GM18519 (cell line): ENCODE data around the gene ACSBG1.

Experiments
- ATAC-seq: cut with Tn5 transposase; IDR thresholded peaks from one replicate; pipeline ENCODE4 v1.9.1; 2021; ENCODE audit warnings: mild to moderate bottlenecking, moderate library complexity; ENCODE audit not compliant: unreplicated experiment, low FRiP score

ACSBG1 gene

DNA sequence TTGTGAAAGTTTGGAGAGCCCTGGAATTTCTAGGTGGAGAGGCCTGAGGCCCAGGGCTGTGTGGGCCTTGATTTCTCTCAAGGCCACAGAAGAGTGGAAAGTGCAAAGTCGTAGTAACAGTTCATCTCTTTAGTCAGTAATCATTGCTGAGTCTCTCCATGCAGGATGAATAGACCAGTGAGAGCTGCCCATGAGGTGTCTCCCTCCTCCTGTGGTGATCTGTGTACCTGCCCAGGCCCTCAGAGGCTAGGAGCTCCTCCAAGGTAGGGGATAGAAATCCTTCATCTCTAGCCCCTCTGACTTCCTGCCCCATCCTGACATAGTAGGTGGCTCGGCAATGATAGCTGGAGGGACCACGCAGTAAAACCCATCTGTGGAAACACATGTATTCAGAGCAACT, 92.0 kb downstream of the ACSBG1 start:
- no peak for ATAC-seq

DNA sequence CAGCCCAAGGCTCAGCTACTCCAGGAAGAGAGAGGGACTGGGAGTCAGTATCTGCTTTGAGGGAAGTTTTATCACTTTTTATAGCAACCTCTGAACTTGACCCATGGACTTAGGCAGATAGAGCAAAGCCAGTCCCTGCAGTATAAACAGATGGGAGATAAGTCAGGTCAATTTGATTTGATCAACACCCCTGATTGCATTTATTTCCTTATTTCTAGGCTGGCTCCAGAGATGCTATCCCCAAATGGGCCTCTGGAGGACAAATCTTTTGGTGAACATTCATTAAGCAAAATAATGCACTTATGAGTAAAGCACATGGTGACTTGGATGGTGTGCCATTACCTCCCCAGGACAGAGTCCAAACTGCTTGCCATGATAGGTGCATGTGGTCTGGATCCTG, 94.1 kb downstream of the ACSBG1 start:
- ATAC-seq: no peak

DNA sequence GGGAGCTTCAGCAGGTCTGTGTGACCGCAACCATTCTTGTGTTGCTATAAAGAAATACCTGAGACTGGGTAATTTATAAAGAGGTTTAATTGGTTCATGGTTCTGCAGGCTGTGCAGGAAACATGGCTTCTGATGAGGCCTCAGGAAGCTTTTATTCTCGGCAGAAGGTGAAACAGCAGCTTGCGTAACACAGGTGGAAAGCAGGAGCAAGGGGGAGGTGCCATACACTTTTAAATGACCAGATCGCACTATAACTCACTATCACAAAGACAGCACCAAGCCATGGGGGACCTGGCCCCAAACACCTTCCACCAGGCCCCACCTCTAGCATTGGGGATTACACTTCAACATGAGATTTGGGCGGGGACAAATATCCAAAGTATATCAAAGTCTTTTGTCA, 94.8 kb downstream of the ACSBG1 start:
- ATAC-seq: no peak

DNA sequence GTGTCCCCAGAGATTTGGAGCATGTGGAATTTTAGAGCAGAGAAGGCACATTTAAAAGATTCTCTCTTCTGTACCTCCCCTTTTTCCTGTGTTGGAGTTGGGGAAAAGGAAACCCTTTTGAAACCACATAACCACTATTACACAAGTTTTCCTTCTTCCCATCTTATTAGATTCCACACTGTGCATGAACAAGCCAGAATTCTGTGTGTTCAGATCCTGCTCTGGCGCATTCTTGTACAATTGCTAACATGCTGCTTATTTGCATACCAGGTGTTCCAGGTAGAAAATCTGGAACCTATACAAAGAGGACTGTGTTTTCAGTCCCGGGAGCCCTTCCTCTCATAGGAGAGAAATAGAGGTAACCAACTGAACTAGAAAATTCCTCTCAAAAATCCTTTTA, 100.6 kb downstream of the ACSBG1 start:
- no peak for ATAC-seq

DNA sequence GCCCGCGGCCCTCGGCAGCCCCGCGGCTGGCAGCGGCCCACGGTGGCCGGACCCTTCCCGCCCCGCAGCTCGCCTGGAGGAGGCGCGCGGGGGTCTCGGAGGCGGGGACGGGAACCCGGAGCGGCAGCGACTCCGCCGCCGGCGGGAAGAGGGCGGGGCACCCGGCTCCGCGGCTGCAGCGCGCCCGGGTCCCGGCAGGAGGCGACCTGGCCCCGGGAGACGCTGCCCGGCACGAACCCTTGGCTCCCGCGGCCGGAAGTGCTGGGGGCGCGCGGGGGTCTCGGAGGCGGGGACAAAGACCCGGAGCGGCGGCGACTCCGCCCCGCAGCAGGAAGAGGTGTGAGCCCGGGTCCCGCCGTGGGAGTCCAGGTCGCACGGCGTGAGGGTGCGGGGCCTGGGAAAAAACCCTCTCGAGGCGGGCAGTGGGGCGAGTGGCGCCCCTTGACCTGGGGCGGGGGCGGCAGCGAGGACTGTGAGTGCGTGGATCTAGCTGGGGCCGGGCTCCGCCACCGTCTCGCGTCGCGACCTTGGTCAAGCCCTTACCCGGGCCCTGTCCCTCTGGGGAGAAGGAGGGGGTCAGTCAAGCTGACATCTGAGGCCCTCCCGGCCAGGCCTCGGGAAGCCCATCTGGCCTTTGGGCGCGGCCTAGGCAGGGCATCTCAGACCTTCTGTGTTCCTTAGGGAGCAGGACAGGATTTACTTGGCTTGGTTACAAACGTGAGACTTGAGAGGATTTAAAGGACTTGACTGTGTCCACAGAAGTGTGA, 102.9 kb downstream of the ACSBG1 start, which contains the start of gene CIB2:
CIB2 (minus strand) TSS at position 151 of the 767 bp plus-strand sequence. CDS start 230 bp downstream, outside the sequence.
- peak; percentile 51 for ATAC-seq

DNA sequence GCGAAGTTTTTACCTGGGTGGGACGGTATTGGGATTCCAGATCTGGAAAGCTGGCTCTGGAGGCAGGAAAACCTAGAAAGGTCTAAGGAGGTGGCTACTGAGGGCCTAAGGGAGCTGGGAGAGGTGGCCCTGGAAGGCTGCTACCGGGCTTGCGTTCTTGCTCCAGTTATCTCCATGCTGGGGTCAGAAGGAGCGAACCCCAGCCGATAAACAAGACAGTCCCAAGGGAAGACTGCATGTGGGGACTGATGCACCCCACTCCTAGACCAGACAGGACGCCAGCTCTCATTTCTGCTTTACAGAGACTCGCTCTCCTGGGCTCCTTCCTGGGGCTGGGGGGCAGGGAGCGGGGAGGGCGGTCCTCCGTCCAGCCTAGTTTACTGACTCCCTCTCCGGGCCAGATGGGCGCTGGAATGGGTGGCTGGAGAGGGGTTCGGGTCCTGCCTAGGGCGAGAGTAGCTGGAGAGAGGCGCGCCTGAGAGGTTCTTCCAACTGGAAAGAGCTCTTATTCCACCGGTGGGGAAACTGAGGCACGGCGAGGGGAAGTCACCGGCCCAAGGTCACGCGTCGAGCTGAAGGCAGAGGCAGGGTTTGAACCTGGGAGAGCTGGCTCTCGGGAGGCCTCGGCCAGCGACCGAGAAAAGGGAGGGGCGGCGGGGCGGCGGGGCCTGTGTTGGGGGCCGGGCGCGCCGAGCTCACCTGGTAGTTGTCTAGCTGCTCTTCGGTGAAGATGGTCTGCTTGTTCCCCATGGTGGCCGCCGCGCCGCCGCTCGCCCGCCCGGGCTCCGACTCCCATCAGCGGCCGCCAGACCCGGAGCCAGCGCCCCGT, 103.7 kb downstream of the ACSBG1 start:
- peak; percentile 38 for ATAC-seq

DNA sequence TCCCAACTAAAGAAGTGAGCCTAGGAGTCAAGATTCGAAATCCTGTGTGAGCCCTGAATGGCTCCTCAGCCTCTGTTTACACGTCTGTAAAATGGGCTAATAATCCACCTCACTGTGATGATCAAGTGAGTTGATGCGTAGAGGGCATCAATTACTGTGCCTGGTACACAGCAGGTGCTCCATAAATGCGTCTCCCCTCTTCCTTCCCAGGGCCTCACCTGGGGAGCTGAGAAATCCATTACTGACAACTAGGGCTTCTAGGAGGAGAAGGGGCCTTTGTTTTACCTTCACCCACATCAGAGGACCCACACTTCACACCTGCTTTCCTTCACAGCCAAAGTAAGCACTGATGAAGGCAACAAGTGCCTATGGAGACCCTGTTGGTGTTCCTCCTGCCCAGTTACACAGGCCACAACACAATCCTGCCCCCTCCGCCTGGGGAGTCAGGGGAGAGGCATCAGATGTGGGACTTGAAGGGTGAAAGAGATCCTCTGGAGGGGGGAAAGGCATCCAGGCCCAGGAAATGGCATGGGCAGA, 104.5 kb downstream of the ACSBG1 start:
- ATAC-seq: no peak

DNA sequence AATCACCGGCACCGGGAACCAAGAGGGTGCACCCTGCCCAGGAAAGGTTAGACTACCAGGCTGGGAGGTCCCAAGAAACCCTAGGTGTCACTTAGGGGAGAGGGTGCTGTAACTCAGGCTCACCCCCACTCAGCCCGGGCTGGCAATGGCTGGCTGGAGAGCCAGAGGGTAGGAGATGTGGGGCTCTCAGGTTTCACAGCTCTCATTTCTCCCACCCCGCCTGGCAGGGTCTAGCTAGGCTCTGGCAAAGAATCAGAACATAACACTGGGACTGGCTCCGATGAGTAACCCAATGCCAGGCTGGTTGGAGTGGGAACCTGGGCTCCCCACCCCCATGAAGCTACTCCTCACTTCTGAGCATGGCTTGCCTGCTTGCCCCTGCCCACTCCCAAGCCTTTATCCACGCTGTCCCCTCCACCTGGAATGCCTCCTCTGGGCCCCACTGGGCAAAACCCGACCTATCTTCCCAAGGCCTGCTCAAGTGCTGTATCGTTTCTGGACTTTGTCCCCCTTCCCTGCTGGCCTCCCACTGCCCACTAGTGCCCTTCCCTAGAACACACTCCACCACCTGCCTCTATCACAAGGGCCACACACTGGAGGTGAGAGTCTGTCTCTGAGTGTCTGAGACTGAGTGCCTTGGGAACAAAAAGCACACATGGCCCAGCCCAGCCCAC, 105.2 kb downstream of the ACSBG1 start:
- no peak for ATAC-seq

DNA sequence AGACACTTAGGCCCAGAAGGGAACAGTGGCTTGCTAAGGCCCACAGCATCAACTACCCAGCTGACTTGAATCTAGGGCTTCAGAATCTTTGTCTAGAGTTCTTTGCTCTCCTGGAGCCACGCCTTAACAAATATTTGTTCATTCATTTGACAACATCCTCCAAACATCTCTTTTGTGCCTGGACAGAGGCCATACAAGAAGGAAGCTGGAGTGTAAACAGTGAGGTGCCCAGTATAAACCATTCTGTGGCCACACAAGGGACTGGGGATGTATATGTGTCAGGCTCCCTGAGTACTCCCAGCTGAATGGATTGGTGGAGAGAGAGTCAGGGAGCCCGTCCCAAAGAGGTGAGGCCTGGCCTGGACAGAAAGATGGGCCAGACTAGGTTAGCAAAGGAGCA, 106.5 kb downstream of the ACSBG1 start:
- ATAC-seq: no peak

DNA sequence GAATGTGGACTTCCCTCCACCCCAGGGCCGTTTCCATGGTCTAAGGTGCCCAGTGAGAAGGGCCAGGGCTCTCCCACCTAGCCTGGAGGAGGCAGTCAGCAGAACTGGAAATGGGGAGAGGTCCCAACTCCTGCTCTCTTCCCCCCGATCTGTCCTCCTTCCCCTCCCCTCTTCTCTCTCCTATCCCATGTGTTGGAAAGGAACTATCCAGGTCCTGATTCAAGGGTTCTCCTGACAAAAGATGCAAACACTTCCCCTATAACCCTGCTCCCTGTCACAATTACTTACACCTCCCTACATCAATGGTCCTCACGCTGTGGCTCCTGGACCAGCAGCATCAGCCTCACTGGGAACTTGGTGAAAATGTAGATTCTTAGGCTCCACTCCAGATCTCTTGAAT, 109.1 kb downstream of the ACSBG1 start:
- no peak for ATAC-seq

DNA sequence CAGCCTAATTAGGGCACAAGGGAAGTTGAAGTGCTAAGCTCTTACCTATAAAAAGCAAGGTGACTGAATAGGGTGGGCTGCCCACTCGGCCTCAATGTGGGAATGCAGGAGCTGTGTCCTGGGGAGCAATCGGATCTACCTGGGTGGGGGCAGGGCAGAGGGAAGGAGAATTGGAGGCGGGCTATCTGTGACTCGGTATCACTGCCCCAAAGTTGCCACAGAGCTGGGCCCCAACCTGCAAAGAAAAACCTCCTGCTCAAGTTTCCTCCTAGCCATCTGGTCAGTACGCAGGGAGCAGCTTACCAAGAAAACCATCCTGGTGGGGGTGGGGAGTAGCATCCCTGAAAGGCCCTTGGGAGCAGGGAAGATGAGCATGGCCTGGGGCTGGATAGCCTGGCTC, 113.8 kb downstream of the ACSBG1 start:
- no peak for ATAC-seq
